OCI-LY7 (cell line): ENCODE data around the gene CNTN5.

Experiments used
- CTCF ChIP-seq: fragments of 200-600 bp; sonication (generic); conservative IDR thresholded peaks from 2 replicates; pipeline ENCODE4 v1.5.1; 2014; ENCODE audit warnings: mild to moderate bottlenecking, antibody characterized with exemption, low read length, moderate library complexity, mixed read lengths
- EZH2phosphoT487 ChIP-seq: fragments of 200-600 bp; sonication (generic); IDR thresholded peaks from 2 replicates; pipeline ENCODE4 v1.6.1; 2018; ENCODE audit warnings: low read depth, borderline replicate concordance, mild to moderate bottlenecking, mixed run types, antibody characterized with exemption, low read length, moderate library complexity, mixed read lengths

GRCh38 chr11:99841885-99842284 lies 821.1 kb downstream of the CNTN5 start:
- TF ChIP-seq CTCF = no peak
- TF ChIP-seq EZH2phosphoT487 = no peak
